K562 treated with DMSO at 1 percent for 4 hours (cell line): Measurements from ENCODE around the gene CYP2W1. TPM values are rescaled to one million over a fixed set of nuclear protein-coding genes. Genes with fewer than 3 reads are reported as not detected.

ENCODE experiments used
- total RNA-seq: library from RNA; unstranded; fragments of 300-600 nt; gene quantifications from 2 replicates; pipeline ENCODE4 v1.2.3, GENCODE V29; 2022; ENCODE audit not compliant: insufficient read depth

Gene CYP2W1, protein sequence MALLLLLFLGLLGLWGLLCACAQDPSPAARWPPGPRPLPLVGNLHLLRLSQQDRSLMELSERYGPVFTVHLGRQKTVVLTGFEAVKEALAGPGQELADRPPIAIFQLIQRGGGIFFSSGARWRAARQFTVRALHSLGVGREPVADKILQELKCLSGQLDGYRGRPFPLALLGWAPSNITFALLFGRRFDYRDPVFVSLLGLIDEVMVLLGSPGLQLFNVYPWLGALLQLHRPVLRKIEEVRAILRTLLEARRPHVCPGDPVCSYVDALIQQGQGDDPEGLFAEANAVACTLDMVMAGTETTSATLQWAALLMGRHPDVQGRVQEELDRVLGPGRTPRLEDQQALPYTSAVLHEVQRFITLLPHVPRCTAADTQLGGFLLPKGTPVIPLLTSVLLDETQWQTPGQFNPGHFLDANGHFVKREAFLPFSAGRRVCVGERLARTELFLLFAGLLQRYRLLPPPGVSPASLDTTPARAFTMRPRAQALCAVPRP
- total RNA-seq = not detected in 2 replicates

DNA sequence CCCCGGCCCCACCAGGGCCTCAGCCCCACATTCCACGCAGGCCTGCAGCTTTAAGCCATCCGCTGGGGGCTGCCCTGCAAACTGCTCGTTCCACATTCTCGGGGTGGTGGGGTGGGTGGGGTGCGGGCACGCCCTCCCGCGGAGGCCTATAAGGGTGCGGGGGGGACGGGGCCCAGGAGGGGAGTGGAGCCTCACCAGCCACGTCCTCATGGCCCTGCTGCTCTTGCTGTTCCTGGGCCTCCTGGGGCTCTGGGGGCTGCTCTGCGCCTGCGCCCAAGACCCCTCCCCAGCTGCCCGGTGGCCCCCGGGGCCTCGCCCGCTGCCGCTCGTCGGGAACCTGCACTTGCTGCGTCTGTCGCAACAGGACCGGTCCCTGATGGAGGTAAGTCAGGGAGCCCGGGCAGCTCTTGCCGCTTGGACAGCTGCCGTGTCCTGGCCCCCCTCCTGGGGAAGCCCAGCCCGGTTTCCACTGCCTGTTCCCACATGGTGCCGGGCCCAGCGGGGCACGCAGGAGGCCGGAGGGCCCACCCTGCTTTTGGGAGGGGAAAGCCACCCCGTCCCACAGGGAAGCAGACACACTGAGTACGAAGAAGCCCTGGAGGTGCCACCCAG, at the start of gene CYP2W1:
Gene CYP2W1, plus strand, starts transcription at position 178 of the 612 bp plus-strand sequence. Its CDS starts 31 bp downstream, at position 209.

DNA sequence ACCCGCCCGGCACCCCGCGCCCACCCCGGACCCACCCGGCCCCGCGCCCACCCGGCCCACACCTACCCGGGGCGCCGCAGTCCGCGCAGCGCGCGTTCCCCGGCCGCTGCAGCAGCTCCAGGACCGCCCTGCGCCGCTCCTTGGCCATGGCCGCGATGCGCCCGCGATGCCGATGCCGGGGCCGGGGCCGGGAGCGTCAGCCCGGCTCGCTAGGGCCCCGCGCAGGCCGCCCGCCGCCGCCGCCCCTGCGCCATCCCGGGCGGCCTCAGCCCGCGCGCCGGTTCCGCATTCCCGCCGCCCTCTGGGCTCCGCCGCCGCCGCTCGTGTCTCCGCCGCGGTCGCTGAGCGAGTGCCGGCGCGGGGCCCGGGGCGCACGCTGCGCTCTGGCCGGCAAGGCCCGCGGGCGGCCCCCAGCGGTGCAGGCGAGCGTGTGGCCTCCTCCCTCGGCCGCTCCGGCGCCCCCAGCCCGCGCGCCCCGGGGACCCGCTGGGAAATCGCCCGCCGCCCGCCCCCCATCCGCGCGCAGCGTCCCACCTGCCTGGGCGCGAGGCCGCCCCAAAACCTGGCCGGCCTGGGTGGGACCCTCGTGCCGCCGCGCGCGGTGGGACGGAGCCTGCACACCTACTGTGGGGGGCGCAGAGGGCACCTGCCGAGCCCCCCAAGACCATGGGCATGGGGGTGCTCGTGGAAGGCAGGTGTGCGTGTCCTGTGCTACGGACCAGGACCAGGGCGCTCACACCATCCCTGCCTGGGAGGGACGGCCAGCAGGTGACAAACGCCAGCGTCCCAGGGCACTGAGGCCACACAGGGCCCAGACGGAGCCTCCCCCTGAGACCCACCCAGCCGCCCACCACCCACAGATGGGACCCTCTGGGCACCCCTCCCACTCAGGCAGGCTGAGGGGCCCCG, 28.4 kb upstream of the CYP2W1 start, which contains the start of gene ADAP1:
Gene ADAP1, minus strand, starts transcription at position 351 of the 909 bp plus-strand sequence. Its CDS starts 203 bp downstream, at position 148.

DNA sequence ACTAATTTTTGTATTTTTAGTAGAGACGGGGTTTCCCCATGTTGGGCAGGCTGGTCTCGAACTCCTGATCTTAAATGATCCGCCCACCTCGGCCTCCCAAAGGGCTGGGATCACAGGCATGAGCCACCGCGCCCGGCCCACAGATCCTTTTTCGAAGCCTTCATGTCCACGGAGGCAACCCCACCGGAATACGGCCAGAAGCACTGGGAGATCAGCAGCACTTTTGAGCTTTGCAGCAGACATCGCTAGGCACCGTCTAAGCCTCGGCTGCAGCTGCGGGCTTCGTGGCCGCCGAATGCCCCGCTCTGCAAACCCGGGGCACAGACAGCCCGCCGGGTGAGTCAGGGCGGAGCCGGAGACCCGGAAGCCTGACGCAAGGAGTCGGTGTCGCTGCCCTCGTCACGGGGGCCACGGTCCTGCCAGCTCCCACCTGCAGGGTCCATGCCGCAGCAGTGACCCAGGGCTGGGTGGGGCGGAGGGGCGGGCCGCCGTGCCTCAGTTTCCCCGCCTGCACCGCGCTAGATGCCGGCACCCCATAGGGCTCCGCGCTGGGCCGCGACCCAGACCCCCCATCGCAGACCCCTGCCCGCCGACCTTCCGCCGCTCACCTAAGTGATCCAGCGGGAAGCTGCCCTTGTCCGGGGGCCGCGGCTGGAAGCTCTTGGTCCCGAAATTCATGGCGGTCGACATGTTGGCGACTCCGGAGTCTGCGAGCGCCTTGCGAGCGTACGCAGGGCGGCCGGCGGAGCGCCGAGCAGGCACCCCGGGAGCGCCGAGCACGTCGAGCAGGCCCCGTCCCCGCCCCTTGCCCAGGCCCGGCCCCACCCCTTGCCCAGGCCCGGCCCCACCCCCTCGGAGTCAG, 7.9 kb upstream of the CYP2W1 start, which contains the start of gene COX19:
Gene COX19, minus strand, starts transcription at position 730 of the 862 bp plus-strand sequence. Its CDS starts 40 bp downstream, at position 690.

Other genes with a start within 250 kb of the CYP2W1 start
- gene SUN1, start 150.7 kb upstream of the CYP2W1 start, total RNA-seq = 85.7 and 95.8 TPM in 2 replicates
- 109 and 120 TPM in 2 replicates for gene GET4, start 106.6 kb upstream of the CYP2W1 start, total RNA-seq
- 0.75 and 3.4 TPM in 2 replicates for gene ADAP1, start 28.5 kb upstream of the CYP2W1 start, total RNA-seq
- 7.4 and 9.3 TPM in 2 replicates for gene COX19, start 7.6 kb upstream of the CYP2W1 start, total RNA-seq
- gene GPR146, start 61.4 kb downstream of the CYP2W1 start, total RNA-seq = 4.1 and 5.4 TPM in 2 replicates
- gene GPER1, start 104.9 kb downstream of the CYP2W1 start, total RNA-seq = 1.6 TPM in 1 of 2 replicates, not detected in the other
- gene ZFAND2A, start 177.0 kb downstream of the CYP2W1 start, total RNA-seq = 31.8 and 34.1 TPM in 2 replicates
- not detected in 2 replicates for gene UNCX, start 249.7 kb downstream of the CYP2W1 start, total RNA-seq